ENCODE results near the gene CLSTN2.

CLSTN2 gene

DNA sequence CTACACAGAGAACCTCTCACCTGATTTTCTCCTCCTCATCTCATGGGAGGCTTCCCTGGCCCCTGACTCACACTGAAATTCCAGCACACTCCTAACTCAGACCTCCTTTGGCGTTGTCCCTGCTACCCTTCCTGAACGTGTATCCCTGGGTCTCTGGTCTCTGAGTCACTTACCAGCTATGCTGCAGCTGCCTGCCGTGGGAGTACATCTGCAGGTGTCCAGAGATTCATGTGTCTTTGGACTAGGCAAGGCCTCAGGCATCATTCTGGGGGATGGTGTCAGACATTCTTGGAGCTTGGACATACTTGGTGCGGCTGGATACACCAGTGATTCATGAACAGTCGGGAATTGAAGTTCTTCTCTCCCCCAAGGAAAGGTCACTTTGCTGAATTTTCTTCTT lies 594.1 kb downstream of the CLSTN2 start:
- DNase-seq = no peak

DNA sequence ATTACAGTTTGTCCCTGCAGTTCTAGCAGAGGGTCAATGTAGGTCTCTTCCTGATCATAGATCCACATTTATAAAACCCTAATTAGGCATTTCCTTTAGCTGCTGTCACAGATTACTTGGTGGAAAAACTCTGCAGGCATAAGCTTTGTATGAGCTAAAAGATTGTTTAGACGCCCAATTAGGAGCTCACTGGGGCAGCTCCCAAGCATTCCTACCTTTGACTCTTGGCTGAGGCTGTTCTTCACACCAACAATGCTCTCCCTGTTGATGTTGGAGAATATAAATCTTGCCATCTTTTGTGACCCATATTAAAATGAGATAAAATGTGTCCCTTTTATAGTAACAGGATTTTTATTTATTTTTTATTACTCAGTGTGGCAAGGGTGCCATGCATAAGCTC lies 594.6 kb downstream of the CLSTN2 start:
- no peak for DNase-seq

GRCh38 chr3:140530131-140530530 lies 595.1 kb downstream of the CLSTN2 start:
- no peak for DNase-seq

GRCh38 chr3:140530603-140531002 lies 595.6 kb downstream of the CLSTN2 start:
- no peak for DNase-seq

GRCh38 chr3:140532793-140533330 lies 597.9 kb downstream of the CLSTN2 start:
- DNase-seq = no peak

DNA sequence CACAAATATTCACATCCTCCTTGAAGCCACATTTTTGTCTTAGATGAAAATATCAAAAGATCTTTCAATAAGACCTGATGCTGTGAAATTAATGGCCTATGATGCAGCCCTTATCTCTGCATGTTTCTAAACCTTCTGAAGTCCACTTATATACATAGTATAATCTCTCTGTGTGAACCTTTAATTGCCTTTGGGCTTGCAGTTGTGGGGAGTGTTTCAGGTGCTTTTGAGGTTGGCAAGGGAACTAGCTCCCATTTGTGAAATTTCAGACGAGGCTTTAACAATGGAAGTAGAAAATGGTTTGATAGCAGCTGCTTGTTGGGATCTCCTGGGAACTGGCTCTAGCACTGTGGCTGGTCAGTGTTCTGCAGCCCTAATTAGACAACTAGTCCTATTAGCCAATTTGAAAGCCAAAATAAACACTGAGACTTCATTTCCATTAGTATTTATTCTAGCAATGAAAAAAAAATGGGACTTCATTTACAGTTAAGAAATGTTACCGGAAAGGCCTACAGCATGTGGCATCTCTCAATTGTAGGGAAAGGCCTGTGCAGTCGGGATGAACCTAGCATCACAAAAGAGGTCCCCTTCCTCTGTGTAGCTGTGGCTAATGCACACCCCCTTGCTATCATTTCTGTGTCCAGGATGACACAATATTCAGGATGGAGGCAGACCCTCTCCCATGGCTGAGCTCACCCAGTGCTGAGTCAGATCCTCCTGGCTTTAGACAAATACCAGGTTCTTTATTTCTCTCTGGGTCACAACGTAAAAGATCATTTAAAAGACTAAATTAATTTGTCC lies 602.1 kb downstream of the CLSTN2 start:
- DNase-seq = no peak

DNA sequence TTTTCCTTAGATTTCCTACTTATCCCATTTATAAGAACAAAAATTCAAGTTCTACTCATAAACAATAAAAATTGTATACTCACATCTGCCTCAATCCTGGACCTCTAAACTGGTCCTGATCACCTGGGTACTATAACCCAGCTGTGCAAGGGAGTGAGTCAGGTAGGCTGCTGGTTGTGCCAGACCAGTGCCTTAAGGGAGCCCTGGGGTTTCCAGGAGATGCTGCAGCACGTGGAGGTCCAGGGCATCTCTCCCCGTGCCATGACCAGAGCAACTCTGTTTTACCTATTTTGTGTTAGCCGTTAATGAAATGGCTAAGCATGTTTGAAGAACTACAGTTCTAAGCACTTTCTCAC lies 602.7 kb downstream of the CLSTN2 start:
- no peak for DNase-seq

GRCh38 chr3:140540262-140540661 lies 605.3 kb downstream of the CLSTN2 start:
- no peak for DNase-seq

DNA sequence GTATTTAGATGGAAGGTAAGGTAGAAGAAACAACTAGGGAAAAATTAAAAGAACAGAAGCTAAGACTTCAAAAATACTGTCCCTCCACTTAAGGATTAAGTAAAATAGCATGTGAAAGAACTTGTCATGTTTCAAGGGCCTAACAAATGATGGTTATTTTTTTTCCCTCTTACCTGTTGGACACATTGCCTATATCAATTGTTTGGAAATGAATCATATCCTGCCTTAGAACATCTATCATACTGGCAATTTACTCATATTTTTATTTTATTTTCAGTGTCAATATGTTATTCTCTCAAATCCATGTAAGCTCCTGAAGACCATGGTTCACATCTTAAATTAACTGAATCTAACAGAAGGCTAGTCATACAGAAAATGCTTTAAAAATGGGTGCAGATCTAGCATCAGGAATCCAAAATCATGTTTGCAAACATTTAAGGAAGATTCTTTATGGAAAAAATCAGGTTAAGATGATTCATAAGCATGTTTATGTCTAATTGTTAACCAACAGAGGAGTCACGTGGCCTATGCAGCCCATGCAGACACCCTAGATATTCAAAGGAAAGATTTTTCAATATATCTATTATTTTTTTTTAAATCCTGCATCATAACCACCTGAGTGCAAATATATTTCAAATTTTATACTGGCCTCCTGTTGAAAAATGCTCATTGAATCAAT lies 607.1 kb downstream of the CLSTN2 start:
- DNase-seq = no peak

GRCh38 chr3:140545197-140545596 lies 610.2 kb downstream of the CLSTN2 start:
- DNase-seq = no peak

GRCh38 chr3:140545756-140546155 lies 610.8 kb downstream of the CLSTN2 start:
- no peak for DNase-seq

GRCh38 chr3:140546649-140547048 lies 611.7 kb downstream of the CLSTN2 start:
- no peak for DNase-seq

GRCh38 chr3:140552403-140552802 lies 617.4 kb downstream of the CLSTN2 start:
- DNase-seq = no peak

DNA sequence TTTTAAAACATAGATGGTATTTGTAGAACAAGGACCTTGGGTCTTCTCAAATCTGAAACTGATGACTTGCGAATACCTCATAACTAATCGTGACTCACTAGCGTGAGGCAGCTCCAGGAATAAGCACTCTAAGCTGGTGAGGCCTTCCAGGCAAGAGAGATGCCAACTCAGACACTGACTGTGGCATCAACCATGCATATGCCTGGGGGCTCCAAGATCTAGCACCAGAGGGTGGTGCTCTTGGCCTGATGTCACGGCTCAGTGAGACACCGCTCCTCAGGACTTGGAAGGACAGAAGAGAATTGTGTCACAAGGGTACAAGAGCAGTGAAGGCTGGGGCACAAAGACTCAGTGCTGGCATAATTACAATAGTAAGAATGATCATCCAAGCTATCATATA lies 617.9 kb downstream of the CLSTN2 start:
- no peak for DNase-seq

- DNase-seq = no peak
Measured at GRCh38 chr3:140553591-140553990, 618.6 kb downstream of the CLSTN2 start.

- no peak for DNase-seq
Measured at GRCh38 chr3:140555666-140556065, 620.7 kb downstream of the CLSTN2 start.

GRCh38 chr3:140557476-140557875 lies 622.5 kb downstream of the CLSTN2 start:
- DNase-seq = no peak

- DNase-seq = no peak
Measured at GRCh38 chr3:140559546-140559945, 624.6 kb downstream of the CLSTN2 start.

- no peak for DNase-seq
Measured at GRCh38 chr3:140563206-140563760, 628.3 kb downstream of the CLSTN2 start.

DNA sequence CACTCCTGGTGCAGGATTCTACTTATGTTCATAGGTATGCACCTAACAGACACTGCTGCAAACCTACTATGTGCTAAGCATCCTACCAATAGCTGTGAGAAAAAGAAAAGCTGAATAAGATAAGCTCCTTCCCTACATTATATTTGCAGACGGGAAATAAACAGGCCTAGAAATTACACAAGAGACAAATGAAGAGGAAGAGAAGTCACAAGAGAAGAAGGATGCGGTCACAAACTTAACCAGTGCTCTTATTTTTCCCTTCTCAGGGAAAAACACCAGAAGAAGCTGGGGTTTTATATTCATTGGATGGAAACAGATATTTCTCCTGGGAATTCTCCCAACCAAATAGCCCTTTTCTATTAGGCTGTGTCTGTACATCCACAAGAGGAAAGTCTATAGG lies 633.1 kb downstream of the CLSTN2 start:
- no peak for DNase-seq

DNA sequence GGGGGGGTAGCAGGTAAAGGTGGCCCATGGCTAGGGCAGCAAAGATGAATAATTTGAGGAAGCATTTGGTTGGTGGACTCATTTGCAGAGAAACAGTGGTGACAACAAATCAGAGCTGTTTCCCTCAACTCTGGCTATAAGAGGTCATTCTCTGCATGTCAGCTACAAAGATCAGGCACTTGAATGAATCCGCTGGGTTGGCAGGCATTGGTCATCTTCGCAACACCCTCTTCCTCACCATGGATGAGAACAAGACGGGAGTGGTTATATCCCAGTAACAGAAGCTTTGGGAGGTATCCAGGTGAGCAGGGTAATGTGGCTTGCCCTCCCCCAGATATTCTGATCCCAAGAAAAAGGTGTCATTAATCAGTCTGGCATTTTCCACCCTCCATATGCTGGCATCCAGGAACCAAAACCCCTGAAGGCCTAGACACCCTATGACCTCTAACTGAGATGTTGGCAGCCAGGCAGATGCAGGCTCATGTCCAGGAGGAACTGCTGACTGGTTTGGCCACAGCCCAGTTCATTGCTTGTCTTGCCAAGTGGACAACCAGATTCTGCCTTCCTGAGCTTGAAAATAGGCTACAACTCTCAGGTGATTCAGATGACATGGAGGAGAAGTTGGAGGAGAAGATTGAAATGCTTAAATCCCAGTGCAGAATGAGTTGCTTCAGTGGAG lies 634.0 kb downstream of the CLSTN2 start:
- no peak for DNase-seq

- no peak for DNase-seq
Measured at GRCh38 chr3:140570602-140571001, 635.6 kb downstream of the CLSTN2 start.

GRCh38 chr3:140571836-140572235 lies 636.9 kb downstream of the CLSTN2 start:
- DNase-seq = no peak

All from activated gamma-delta T cell treated with Interleukin-2 at 50 U/mL for 16 hours (primary cell).